ENCODE measurements around the gene PPP1R3G. TPM values are rescaled to one million over a fixed set of nuclear protein-coding genes. Genes with fewer than 3 reads are reported as not detected.

Gene PPP1R3G
- total RNA-seq, 1 experiment from 2014 or later: not detected

DNA sequence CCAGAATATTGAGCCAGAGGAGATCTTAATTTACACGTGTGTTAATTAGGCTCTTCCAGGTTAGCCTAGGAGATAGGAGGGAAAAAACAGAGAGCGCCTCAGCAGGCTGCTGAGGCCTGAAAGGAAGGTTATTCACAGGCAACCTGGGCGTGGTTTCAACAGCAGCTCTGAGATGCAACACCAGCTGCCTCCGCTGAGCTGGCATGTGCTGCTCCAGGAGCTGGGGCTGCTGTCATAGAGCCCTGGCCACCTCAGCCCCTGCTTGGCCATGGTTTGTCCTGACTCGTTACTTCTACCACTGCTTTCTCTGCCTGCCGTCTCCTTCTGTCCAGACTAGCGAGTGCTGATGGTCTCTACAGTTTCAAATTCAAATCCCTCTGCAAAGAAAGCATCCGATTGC, 48.9 kb upstream of the PPP1R3G start:
- DNase-seq: peak; percentile 90
- no peak overlapping the region for H3T11ph ChIP-seq (ENCODE audit: low read length)
- no peaks in the 10 kb centered on the region for H3K9me3 Mint-ChIP-seq

More for the DNA sequence above, 48.9 kb upstream of the PPP1R3G start:
- H3K4me2 ChIP-seq (ENCODE audit: insufficient read depth, insufficient read length, low read length): no peak overlapping the region
- H3K79me1 ChIP-seq (ENCODE audit: insufficient read depth, low read depth, low read length, poor library complexity, severe bottlenecking): no peaks in the 10 kb centered on the region
- H2AK5ac ChIP-seq (ENCODE audit: insufficient read length, low read length): no peak overlapping the region
- no peak overlapping the region for H3K23ac ChIP-seq (ENCODE audit: insufficient read length, low read depth, low read length)
- no peak overlapping the region; a peak in 1 of 5 replicates for H3K4me3 Mint-ChIP-seq
- no peaks in the 10 kb centered on the region for H3K23me2 ChIP-seq (ENCODE audit: insufficient read length, low read depth, low read length, poor library complexity, severe bottlenecking)
- H3K27me3 Mint-ChIP-seq (ENCODE audit: low read depth): peaks cover 16% of the 10 kb centered on the region
- H3K14ac ChIP-seq (ENCODE audit: insufficient read depth, low read length): no peak overlapping the region
- no peaks in the 10 kb centered on the region for H3K79me2 ChIP-seq (ENCODE audit: insufficient read depth, low read length)
- H2BK5ac ChIP-seq (ENCODE audit: insufficient read length, low read length): no peak overlapping the region
- no peak overlapping the region for H2BK15ac ChIP-seq (ENCODE audit: low read depth, low read length)
- no CpG with 5 or more reads among the region's 8 CpGs for WGBS (ENCODE audit: extremely low coverage, insufficient read length, low lambda C conversion rate)
- H3K27ac ChIP-seq (ENCODE audit: insufficient read length, low read depth, low read length): no peak overlapping the region
- H3K4ac ChIP-seq (ENCODE audit: low read depth, low read length): no peak overlapping the region
- no peak overlapping the region for H3K9ac ChIP-seq (ENCODE audit: extremely low read depth, insufficient read length, low read length)
- no peaks in the 10 kb centered on the region for H3K9me3 ChIP-seq (ENCODE audit: control insufficient read depth, low read depth, low read length)
- H2BK20ac ChIP-seq (ENCODE audit: low read depth, low read length, poor library complexity, severe bottlenecking): no peak overlapping the region
- TF ChIP-seq, protein P1, sequence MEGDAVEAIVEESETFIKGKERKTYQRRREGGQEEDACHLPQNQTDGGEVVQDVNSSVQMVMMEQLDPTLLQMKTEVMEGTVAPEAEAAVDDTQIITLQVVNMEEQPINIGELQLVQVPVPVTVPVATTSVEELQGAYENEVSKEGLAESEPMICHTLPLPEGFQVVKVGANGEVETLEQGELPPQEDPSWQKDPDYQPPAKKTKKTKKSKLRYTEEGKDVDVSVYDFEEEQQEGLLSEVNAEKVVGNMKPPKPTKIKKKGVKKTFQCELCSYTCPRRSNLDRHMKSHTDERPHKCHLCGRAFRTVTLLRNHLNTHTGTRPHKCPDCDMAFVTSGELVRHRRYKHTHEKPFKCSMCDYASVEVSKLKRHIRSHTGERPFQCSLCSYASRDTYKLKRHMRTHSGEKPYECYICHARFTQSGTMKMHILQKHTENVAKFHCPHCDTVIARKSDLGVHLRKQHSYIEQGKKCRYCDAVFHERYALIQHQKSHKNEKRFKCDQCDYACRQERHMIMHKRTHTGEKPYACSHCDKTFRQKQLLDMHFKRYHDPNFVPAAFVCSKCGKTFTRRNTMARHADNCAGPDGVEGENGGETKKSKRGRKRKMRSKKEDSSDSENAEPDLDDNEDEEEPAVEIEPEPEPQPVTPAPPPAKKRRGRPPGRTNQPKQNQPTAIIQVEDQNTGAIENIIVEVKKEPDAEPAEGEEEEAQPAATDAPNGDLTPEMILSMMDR (conservative IDR thresholded peaks at IDR 0.05): peak; percentile 40; the same call in 2 of the 3 replicates
- H3K56ac ChIP-seq (ENCODE audit: insufficient read length, low read depth, low read length): no peak overlapping the region
- H4K20me1 ChIP-seq (ENCODE audit: control insufficient read depth, insufficient read depth, insufficient read length): no peaks in the 10 kb centered on the region
- H2BK120ac ChIP-seq (ENCODE audit: low read depth, low read length, poor library complexity, severe bottlenecking): no peak overlapping the region
- no peak overlapping the region for H4K91ac ChIP-seq (ENCODE audit: insufficient read length, low read depth, low read length)
- no peak overlapping the region for H2AFZ ChIP-seq (ENCODE audit: low read length)
- H2BK12ac ChIP-seq (ENCODE audit: insufficient read length, low read depth, low read length): no peak overlapping the region
- no peak overlapping the region for H3K27ac Mint-ChIP-seq
- no peak overlapping the region for H4K8ac ChIP-seq (replicated peaks; ENCODE audit: insufficient read length, low read depth, low read length)
- no peak overlapping the region for H4K5ac ChIP-seq (ENCODE audit: insufficient read length, low read depth, low read length)
- no peaks in the 10 kb centered on the region; the same call in 1 of the 2 replicates for H3K4me1 ChIP-seq (ENCODE audit: insufficient read depth, low read length)
- no peak overlapping the region for H3K18ac ChIP-seq (ENCODE audit: insufficient read length, low read depth, low read length)
- no peaks in the 10 kb centered on the region for H3K27me3 ChIP-seq (ENCODE audit: insufficient read depth, low read length)
- H3K4me1 Mint-ChIP-seq: peaks cover 32 to 40% of the 10 kb centered on the region in 2 experiments
- no peaks in the 10 kb centered on the region for H3K36me3 Mint-ChIP-seq (ENCODE audit: insufficient read depth in 1 of 3, low read depth in 3 of 3)
